Ascending aorta (tissue), 2 donors: ENCODE measurements around the gene FGF21. TPM values are rescaled to one million over a fixed set of nuclear protein-coding genes. Genes with fewer than 3 reads are reported as not detected.

Experiments used
- DNase-seq, 2 donors: peaks; one replicate each; pipeline ENCODE4 v3.0.0-alpha.2; 2019; ENCODE audit warnings: low spot score in 2 of 2
- H3K27ac ChIP-seq, 2 donors: fragments of 200-600 bp; sonication (generic); one replicate each; pipeline ENCODE4 v1.5.1; 2016 to 2017; ENCODE audit warnings: mild to moderate bottlenecking in 1 of 2
- H3K27me3 ChIP-seq: fragments of 200-600 bp; sonication (generic); one replicate; pipeline ENCODE4 v1.5.1; 2017
- H3K36me3 ChIP-seq, 2 donors: fragments of 200-600 bp; sonication (generic); one replicate each; pipeline ENCODE4 v1.5.1; 2016
- H3K4me1 ChIP-seq, 2 donors: fragments of 200-600 bp; sonication (generic); one replicate each; pipeline ENCODE4 v1.5.1; 2016 to 2017; ENCODE audit warnings: mild to moderate bottlenecking in 1 of 2
- H3K4me3 ChIP-seq, 2 donors: fragments of 200-600 bp; sonication (generic); one replicate each; pipeline ENCODE4 v1.5.1; 2016 to 2017; ENCODE audit warnings: mild to moderate bottlenecking in 1 of 2
- H3K9me3 ChIP-seq, 2 donors: fragments of 200-600 bp; sonication (generic); one replicate each; pipeline ENCODE4 v1.5.1; 2016
- intact Hi-C: fragments of 100-400 bp; cut with DNase I; formaldehyde crosslinking; loops from one replicate; pipeline ENCODE4 v1.15.1; 2023
- total RNA-seq: library from RNA; depleted of rRNA; stranded (reverse); fragments of >200 nt; gene quantifications from one replicate; pipeline ENCODE4 v1.1.0, GENCODE V29; 2016
- TF ChIP-seq, protein P1 (sequence below), 3 experiments: fragments of 200-600 bp in 2 of 3; fragments of 450-650 bp in 1 of 3; sonication (generic) in 2 of 3; IDR thresholded peaks; one replicate each; pipeline ENCODE4 v1.5.1; 2016 to 2019; ENCODE audit warnings: antibody characterized with exemption in 3 of 3, mild to moderate bottlenecking in 1 of 3, moderate library complexity in 1 of 3

Gene FGF21
- total RNA-seq, 1 donor from 2014 or later, result not detected

DNA sequence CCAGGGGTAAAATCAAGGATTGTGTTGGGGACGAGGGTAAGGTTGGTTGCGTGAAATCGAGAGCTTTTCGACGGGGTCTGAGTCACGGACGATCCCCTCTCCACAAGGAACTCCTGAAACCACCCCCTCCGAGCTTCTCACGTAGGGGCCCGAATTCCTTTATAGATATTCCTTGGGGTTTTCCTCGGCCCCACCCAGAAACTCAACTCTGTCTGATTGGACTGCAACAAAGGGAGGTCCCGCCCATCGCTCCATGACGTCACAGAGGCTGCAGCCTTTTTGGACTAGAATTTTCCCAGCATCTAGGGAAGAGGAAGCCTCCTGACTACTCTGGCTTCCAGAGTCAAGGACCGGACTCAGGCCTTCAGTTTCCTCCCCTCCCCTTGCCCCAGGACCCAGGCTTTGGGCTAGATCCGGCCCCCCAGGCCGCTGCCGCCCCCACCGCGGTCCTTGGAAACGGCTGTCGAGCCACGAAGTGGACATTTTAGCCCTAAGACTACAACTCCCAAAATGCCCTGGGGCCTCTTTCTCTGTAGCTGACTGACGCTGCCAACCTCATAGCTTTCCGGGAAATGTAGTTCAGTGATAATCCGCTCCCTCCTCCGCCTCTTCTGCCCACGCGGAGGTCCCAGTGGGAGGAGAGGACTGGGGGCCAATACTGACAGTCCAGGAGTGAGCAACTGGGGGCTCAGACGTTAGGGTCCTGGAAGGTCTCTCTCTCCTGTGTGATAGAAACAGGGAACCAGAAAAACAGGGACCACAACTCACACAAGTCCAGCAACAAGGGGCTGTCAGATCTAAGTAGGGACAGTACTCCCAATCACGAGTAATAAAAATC, 8.4 kb upstream of the FGF21 start, which contains the start of gene IZUMO1:
TSS of gene IZUMO1 (minus strand) at position 172 of the 838 bp plus-strand sequence. CDS start 1,050 bp downstream, outside the sequence.
- Histone ChIP-seq H3K36me3 (no peaks in the 10 kb centered on the region), H3K27me3 (no peaks in the 10 kb centered on the region), H3K4me3 (peak within 1 kb of the TSS; percentile 36 to 56), H3K4me1 (peaks cover 0 to 3% of the 10 kb centered on the region in 2 donors), H3K9me3 (no peaks in the 10 kb centered on the region), H3K27ac (peak within 1 kb of the TSS; percentile 61 to 63)
- intact Hi-C loops, result no loop called here
- peak; percentile 33 to 85 for DNase-seq
- TF ChIP-seq, protein P1, sequence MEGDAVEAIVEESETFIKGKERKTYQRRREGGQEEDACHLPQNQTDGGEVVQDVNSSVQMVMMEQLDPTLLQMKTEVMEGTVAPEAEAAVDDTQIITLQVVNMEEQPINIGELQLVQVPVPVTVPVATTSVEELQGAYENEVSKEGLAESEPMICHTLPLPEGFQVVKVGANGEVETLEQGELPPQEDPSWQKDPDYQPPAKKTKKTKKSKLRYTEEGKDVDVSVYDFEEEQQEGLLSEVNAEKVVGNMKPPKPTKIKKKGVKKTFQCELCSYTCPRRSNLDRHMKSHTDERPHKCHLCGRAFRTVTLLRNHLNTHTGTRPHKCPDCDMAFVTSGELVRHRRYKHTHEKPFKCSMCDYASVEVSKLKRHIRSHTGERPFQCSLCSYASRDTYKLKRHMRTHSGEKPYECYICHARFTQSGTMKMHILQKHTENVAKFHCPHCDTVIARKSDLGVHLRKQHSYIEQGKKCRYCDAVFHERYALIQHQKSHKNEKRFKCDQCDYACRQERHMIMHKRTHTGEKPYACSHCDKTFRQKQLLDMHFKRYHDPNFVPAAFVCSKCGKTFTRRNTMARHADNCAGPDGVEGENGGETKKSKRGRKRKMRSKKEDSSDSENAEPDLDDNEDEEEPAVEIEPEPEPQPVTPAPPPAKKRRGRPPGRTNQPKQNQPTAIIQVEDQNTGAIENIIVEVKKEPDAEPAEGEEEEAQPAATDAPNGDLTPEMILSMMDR (IDR thresholded peaks at IDR 0.05), result no peak

DNA sequence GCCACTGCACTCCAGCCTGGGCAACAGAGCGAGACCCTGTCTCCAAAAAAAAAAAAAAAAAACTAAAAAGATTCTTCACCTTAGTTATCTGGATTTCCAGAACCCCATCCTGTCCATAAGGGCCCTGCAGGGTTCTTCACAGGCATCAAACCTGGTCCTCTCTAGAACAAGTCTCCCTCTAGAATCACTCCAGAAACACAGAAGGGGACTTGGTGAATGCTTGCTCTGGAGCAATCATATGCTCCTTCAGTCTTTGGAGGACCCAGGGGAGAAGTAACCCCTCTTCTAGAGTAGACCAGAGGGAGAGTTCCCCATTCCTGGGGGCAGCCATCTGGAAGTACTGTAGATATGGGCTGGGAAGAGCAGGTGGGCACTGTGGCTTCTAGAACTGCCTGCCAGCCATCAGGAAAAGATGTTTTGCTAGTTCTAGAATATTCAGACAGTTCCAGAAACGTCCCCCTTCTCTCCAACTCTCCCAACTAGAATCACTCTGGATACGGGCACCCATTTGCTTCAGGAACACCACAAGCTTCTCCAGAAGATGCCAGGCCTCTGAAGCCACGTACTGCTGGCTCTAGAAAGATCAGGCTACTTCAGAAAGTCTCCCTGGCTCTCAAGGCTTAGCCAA, 5.6 kb upstream of the FGF21 start:
- no peaks in the 10 kb centered on the region for H3K27me3 ChIP-seq
- no peaks in the 10 kb centered on the region for H3K9me3 ChIP-seq
- H3K4me1 ChIP-seq, result peaks cover 3 to 12% of the 10 kb centered on the region in 2 donors
- no peak for DNase-seq
- intact Hi-C loops, result no loop called here
- TF ChIP-seq, protein P1 (IDR thresholded peaks at IDR 0.05), result no peak
- H3K4me3 ChIP-seq, result no peak overlapping the region
- H3K27ac ChIP-seq, result no peak overlapping the region
- no peaks in the 10 kb centered on the region for H3K36me3 ChIP-seq

DNA sequence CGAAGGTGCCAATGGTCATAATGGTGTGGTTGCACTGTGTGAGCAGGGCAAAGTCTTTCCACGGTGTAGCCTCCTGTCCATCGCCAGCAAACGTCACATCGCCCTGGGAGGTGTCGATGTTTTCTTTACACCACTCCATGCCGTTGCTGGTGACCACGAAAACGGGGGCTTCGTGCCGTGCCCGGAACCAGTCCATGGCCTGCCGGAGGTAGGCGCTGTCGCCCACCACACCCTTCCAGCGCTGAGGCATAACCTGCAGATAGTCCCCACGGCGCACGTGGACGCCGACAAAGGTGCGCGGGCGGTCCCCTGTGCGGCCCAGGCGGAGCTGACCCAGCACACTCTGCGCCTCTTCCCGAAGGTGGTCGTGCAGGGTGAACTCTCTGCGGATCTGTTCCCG, 5.0 kb upstream of the FGF21 start:
- Histone ChIP-seq H3K4me3 (no peak overlapping the region), H3K27me3 (no peaks in the 10 kb centered on the region), H3K27ac (no peak overlapping the region), H3K9me3 (no peaks in the 10 kb centered on the region), H3K36me3 (no peaks in the 10 kb centered on the region), H3K4me1 (peaks cover 3 to 12% of the 10 kb centered on the region in 2 donors)
- DNase-seq, result no peak
- intact Hi-C loops, result no loop called here
- TF ChIP-seq, protein P1 (IDR thresholded peaks at IDR 0.05), result no peak

DNA sequence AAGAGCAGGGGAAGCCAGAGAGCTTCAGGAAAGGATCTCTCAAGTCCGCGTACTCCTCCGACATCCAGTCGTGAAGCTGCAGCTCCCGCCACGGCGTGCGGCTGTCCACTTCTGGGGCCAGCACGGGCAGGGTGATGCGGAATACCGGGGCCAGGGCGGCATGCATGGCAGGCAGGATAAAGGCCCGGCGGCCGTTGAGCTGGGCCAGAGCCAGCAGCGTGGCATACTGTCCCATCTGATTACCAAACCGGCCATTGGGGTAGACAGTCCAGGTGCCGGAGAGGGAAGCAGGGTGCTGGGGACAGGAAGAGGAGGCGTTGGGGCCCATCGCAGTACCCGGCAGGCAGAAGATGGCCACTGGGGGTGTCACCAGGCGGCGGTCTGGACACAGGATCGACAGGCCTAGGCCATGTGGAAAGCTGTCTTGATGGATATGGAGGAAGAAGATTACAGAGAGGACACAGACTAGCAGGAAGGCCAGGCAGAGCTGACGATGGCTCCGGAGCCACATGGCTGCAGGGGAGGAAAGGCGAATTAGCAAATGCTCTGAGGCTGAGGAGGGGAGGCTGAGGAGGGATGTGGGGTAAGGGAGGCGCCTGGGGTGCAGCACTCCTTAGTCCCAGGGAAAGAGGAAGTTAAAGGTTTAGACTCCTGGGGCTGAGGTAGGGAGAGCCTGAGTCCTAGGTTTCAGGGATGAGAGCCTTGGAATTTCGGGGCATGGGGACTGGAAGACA, 4.4 kb upstream of the FGF21 start:
- Histone ChIP-seq H3K4me3 (no peak overlapping the region), H3K4me1 (peaks cover 3 to 12% of the 10 kb centered on the region in 2 donors), H3K36me3 (no peaks in the 10 kb centered on the region), H3K27me3 (no peaks in the 10 kb centered on the region), H3K27ac (no peak overlapping the region), H3K9me3 (no peaks in the 10 kb centered on the region)
- intact Hi-C loops, result no loop called here
- no peak for DNase-seq
- TF ChIP-seq, protein P1 (IDR thresholded peaks at IDR 0.05), result no peak

DNA sequence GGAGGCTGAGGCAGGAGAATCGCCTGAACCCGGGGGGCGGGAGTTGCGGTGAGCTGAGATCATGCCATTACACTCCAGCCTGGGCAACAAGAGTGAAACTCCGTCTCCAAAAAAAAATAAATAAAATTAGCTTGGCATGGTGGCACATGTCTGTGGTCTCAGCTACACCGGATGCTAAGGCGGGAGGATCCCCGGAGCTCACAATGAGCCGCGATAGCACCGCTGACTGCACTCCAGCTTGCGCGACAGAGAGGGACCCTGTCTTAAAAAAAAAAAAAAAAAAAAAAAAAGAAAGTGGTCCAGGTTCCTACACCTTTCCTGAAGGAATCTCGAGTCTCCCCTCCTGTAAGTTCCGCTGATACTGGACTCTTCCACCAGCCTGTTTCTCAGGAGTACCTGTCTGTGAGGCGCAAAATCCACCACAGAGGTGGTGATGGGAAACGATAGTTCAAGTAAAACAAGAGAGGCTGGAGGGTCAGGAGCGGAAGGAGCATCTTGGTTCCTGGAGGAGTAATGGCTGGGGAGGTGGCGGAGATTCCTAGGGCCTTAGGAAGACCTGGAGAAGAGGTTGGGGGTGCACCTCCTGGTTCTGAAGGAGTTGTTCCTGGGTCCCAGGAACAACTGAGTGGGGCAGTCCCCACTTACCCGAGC, 3.4 kb upstream of the FGF21 start:
- no peak overlapping the region for H3K27ac ChIP-seq
- DNase-seq, result no peak

More for the DNA sequence above, 3.4 kb upstream of the FGF21 start:
- intact Hi-C loops, result no loop called here
- TF ChIP-seq, protein P1 (IDR thresholded peaks at IDR 0.05), result no peak
- Histone ChIP-seq H3K4me3 (peak overlapping the region; percentile 45 to 60), H3K27me3 (no peaks in the 10 kb centered on the region), H3K4me1 (peaks cover 3 to 12% of the 10 kb centered on the region in 2 donors), H3K9me3 (no peaks in the 10 kb centered on the region), H3K36me3 (no peaks in the 10 kb centered on the region)
